HCT116 (cell line): ENCODE data around the gene HSPA12B. TPM values are rescaled to one million over a fixed set of nuclear protein-coding genes. Genes with fewer than 3 reads are reported as not detected.

ENCODE experiments used
- ATAC-seq: fragments of 200-7000 bp; cut with Tn5 transposase; 2 replicates; pipeline ENCODE4 v1.9.1; 2020; ENCODE audit warnings: mild to moderate bottlenecking, moderate library complexity
- BruUV-seq: library from RNA; stranded (reverse); fragments of 400-500 nt; replicated peaks from 2 replicates; lab custom pipeline; 2021; lab: Mats Ljungman, UMichigan
- CTCF ChIA-PET: fragments of 300-600 bp; sonication (Branson Sonifier 250); formaldehyde crosslinking; loops from one replicate; lab custom pipeline; 2021; ENCODE audit warnings: antibody characterized with exemption; lab: Charles Lee
- POLR2A ChIA-PET: fragments of 300-600, 350-600 bp; sonication (Branson Sonifier 250); formaldehyde crosslinking; loops from one replicate; lab custom pipeline; 2021; ENCODE audit warnings: antibody characterized with exemption; lab: Charles Lee
- RAD21 ChIA-PET, 2 experiments: fragments of 300-600 bp; sonication (Branson Sonifier 250); formaldehyde crosslinking; loops; one replicate each; lab custom pipeline; 2023; ENCODE audit warnings: low total read pairs in 2 of 2; ENCODE audit not compliant: uncharacterized antibody in 2 of 2, unreplicated experiment in 2 of 2, low non-redundant PET in 1 of 2; lab: Charles Lee
- DNase-seq: peaks from one replicate; pipeline ENCODE4 v3.0.0-alpha.2; 2010; ENCODE audit warnings: low read depth, low spot score
- H2AFZ ChIP-seq: fragments of 200-600 bp; shearing (Covaris generic), sonication (generic); 2 replicates; pipeline ENCODE4 v1.6.1; 2017; ENCODE audit warnings: low read depth, mixed run types, mixed read lengths, antibody characterized with exemption, low read length; ENCODE audit not compliant: poor library complexity, severe bottlenecking
- H3K27ac ChIP-seq: 2 replicates; pipeline ENCODE4 v1.5.1; 2012; ENCODE audit warnings: low read depth, low read length
- H3K27me3 ChIP-seq: fragments of 200-600 bp; sonication (generic); 2 replicates; pipeline ENCODE4 v1.6.1; 2016; ENCODE audit warnings: mixed run types, low read length, mixed read lengths; ENCODE audit not compliant: insufficient read depth
- H3K36me3 ChIP-seq, 2 experiments: fragments of 200-500 bp in 1 of 2; fragments of 200-600 bp in 1 of 2; sonication (Bioruptor generic) in 1 of 2; sonication (generic) in 1 of 2; 2 replicates each; pipeline versions ENCODE4 v1.5.1 to v1.6.1; 2014 to 2016; ENCODE audit warnings: low read length in 2 of 2, inconsistent platforms in 1 of 2, mixed read lengths in 1 of 2, mixed run types in 1 of 2; ENCODE audit not compliant: insufficient read depth in 2 of 2, control insufficient read depth in 1 of 2
- H3K4me1 ChIP-seq, 2 experiments: fragments of 200-600 bp in 1 of 2; sonication (generic) in 1 of 2; 2 replicates each; pipeline versions ENCODE4 v1.5.1 to v1.6.1; 2012 to 2017; ENCODE audit warnings: low read length in 2 of 2, inconsistent platforms in 1 of 2, mild to moderate bottlenecking in 1 of 2, mixed read lengths in 1 of 2, mixed run types in 1 of 2, moderate library complexity in 1 of 2; ENCODE audit not compliant: insufficient read depth in 2 of 2, control insufficient read depth in 1 of 2
- H3K4me2 ChIP-seq: fragments of 200-600 bp; sonication (generic); 2 replicates; pipeline ENCODE4 v1.6.1; 2017; ENCODE audit warnings: mixed run types, low read length, mixed read lengths
- H3K4me3 ChIP-seq, 2 experiments: fragments of 200-600 bp in 1 of 2; sonication (generic) in 1 of 2; replicated peaks in 1 of 2; 2 replicates each; pipeline ENCODE4 v1.5.1; 2011 to 2016; ENCODE audit warnings: low read length in 2 of 2, control low read depth in 1 of 2, low read depth in 1 of 2, mild to moderate bottlenecking in 1 of 2, mixed read lengths in 1 of 2, mixed run types in 1 of 2
- H3K79me2 ChIP-seq: fragments of 200-600 bp; sonication (generic); 2 replicates; pipeline ENCODE4 v1.6.1; 2017; ENCODE audit warnings: mild to moderate bottlenecking, mixed run types, low read length, moderate library complexity, mixed read lengths; ENCODE audit not compliant: insufficient read depth
- H3K9ac ChIP-seq: fragments of 200-600 bp; sonication (generic); 2 replicates; pipeline ENCODE4 v1.6.1; 2016; ENCODE audit warnings: low read length, mixed read lengths
- H3K9me2 ChIP-seq: fragments of 200-600 bp; sonication (generic), shearing (Covaris generic); 2 replicates; pipeline ENCODE4 v1.6.1; 2017; ENCODE audit warnings: mixed run types, mild to moderate bottlenecking, moderate library complexity; ENCODE audit not compliant: insufficient read depth
- H3K9me3 ChIP-seq, 2 experiments: fragments of 200-500 bp in 1 of 2; fragments of 200-600 bp in 1 of 2; sonication (Bioruptor generic) in 1 of 2; sonication (generic) in 1 of 2; 2 replicates each; pipeline ENCODE4 v1.6.1; 2014 to 2017; ENCODE audit warnings: low read length in 2 of 2, mixed read lengths in 2 of 2, inconsistent platforms in 1 of 2, low read depth in 1 of 2, mild to moderate bottlenecking in 1 of 2, mixed run types in 1 of 2, moderate library complexity in 1 of 2; ENCODE audit not compliant: control insufficient read depth in 1 of 2, insufficient read depth in 1 of 2
- H4K20me1 ChIP-seq: fragments of 200-600 bp; sonication (generic), shearing (Covaris generic); 2 replicates; pipeline ENCODE4 v1.6.1; 2017; ENCODE audit warnings: mixed run types, mild to moderate bottlenecking, moderate library complexity; ENCODE audit not compliant: insufficient read depth
- ATF3 ChIP-seq: IDR thresholded peaks from 2 replicates; pipeline ENCODE4 v1.6.1; 2012
- CEBPB ChIP-seq: IDR thresholded peaks from 2 replicates; pipeline ENCODE4 v1.6.1; 2012; ENCODE audit warnings: low read depth
- CTCF ChIP-seq, 3 experiments: fragments of 200-600 bp in 1 of 3; sonication (generic) in 1 of 3; IDR thresholded peaks in 2 of 3; conservative IDR thresholded peaks in 1 of 3; 2 replicates each; pipeline ENCODE4 v1.5.1; 2012 to 2017; ENCODE audit warnings: low read depth in 2 of 3, low read length in 2 of 3, antibody characterized with exemption in 1 of 3, borderline replicate concordance in 1 of 3, control low read depth in 1 of 3, mild to moderate bottlenecking in 1 of 3, mixed read lengths in 1 of 3, mixed run types in 1 of 3, moderate library complexity in 1 of 3; ENCODE audit not compliant: insufficient read depth in 1 of 3
- EZH2 ChIP-seq: fragments of 200-600 bp; sonication (generic); IDR thresholded peaks from 2 replicates; pipeline ENCODE4 v1.6.1; 2017; ENCODE audit warnings: antibody characterized with exemption, mixed run types
- EZH2phosphoT487 ChIP-seq: fragments of 200-600 bp; IDR thresholded peaks from 2 replicates; pipeline ENCODE4 v1.6.1; 2018; ENCODE audit warnings: antibody characterized with exemption, borderline replicate concordance
- JUND ChIP-seq: IDR thresholded peaks from 2 replicates; pipeline ENCODE4 v1.6.1; 2012
- MAX ChIP-seq: IDR thresholded peaks from 2 replicates; pipeline ENCODE4 v1.6.1; 2012
- POLR2A ChIP-seq: IDR thresholded peaks from 2 replicates; pipeline ENCODE4 v1.7.0; 2011; ENCODE audit warnings: borderline replicate concordance; ENCODE audit not compliant: insufficient read depth, insufficient read length; ENCODE audit errors: extremely low read depth
- POLR2AphosphoS5 ChIP-seq: IDR thresholded peaks from 2 replicates; pipeline ENCODE4 v1.6.1; 2011; ENCODE audit warnings: mild to moderate bottlenecking, low read depth, low read length, moderate library complexity
- REST ChIP-seq: IDR thresholded peaks from 2 replicates; pipeline ENCODE4 v1.6.1; 2012; ENCODE audit warnings: low read depth
- SIN3A ChIP-seq: IDR thresholded peaks from 2 replicates; pipeline ENCODE4 v1.6.1; 2012; ENCODE audit warnings: low read depth
- SP1 ChIP-seq: IDR thresholded peaks from 2 replicates; pipeline ENCODE4 v1.6.1; 2012; ENCODE audit warnings: low read depth
- SRF ChIP-seq: IDR thresholded peaks from 2 replicates; pipeline ENCODE4 v1.6.1; 2012; ENCODE audit warnings: low read depth
- TCF7L2 ChIP-seq: IDR thresholded peaks from 2 replicates; pipeline ENCODE4 v1.7.0; 2011; ENCODE audit warnings: borderline replicate concordance, inconsistent platforms; ENCODE audit not compliant: insufficient read depth, insufficient read length; ENCODE audit errors: extremely low read depth
- YY1 ChIP-seq: IDR thresholded peaks from 2 replicates; pipeline ENCODE4 v1.6.1; 2011; ENCODE audit warnings: low read length, low read depth, moderate library complexity, mild to moderate bottlenecking; ENCODE audit not compliant: insufficient replicate concordance; ENCODE audit errors: extremely low read depth
- ZBTB33 ChIP-seq: IDR thresholded peaks from 2 replicates; pipeline ENCODE4 v1.6.1; 2011; ENCODE audit warnings: mild to moderate bottlenecking, low read length, moderate library complexity; ENCODE audit not compliant: insufficient replicate concordance; ENCODE audit errors: extremely low read depth
- ZFX ChIP-seq: fragments of 450-650 bp; IDR thresholded peaks from 2 replicates; pipeline ENCODE4 v1.6.1; 2017
- intact Hi-C: fragments of 100-400 bp; cut with micrococcal nuclease; formaldehyde crosslinking; loops from 2 replicates; pipeline ENCODE4 v1.10.0; 2022
- total RNA-seq: library from RNA; stranded (reverse); gene quantifications from one replicate; pipeline ENCODE4 v1.2.1, GENCODE V29; 2021; ENCODE audit not compliant: unreplicated experiment

HSPA12B gene
- total RNA-seq, 1 experiment from 2014 or later: not detected

GRCh38 chr20:3759884-3760283 lies 27.4 kb downstream of the HSPA12B start (continued):
- TF ChIP-seq REST: no peak
- TF ChIP-seq CEBPB: no peak
- no peak for TF ChIP-seq ZBTB33
- TF ChIP-seq SP1: no peak
- no peak for TF ChIP-seq POLR2A
- TF ChIP-seq EZH2: no peak

- Histone ChIP-seq H3K36me3 (peaks cover 3 to 31% of the 10 kb centered on the region in 2 experiments; a peak in 2 of 4 replicates), H3K27ac (no peak overlapping the region), H3K27me3 (no peaks in the 10 kb centered on the region), H3K9me3 (no peaks in the 10 kb centered on the region), H2AFZ (no peak overlapping the region), H4K20me1 (no peaks in the 10 kb centered on the region), H3K79me2 (peaks cover 43% of the 10 kb centered on the region), H3K9me2 (no peaks in the 10 kb centered on the region), H3K9ac (no peak overlapping the region), H3K4me3 (no peak overlapping the region), H3K4me1 (no peaks in the 10 kb centered on the region; a peak in 1 of 4 replicates), H3K4me2 (no peak overlapping the region)
- RAD21 ChIA-PET: no interaction called here
- POLR2A ChIA-PET: no interaction called here
- DNase-seq (no peak), ATAC-seq (no peak)
- CTCF ChIA-PET: interaction anchor here (0.8 to 1.5 kb wide), 2 partner anchors 13 to 84 kb away, joined by 3 read pairs; no protein-coding TSS in a partner anchor
- no TSS peak for BruUV-seq
- intact Hi-C loops: no loop called here
- TF ChIP-seq SP1: no peak
- no peak for TF ChIP-seq SIN3A
- TF ChIP-seq SRF: no peak
- TF ChIP-seq MAX: no peak
- no peak for TF ChIP-seq EZH2phosphoT487
- no peak for TF ChIP-seq POLR2AphosphoS5
- TF ChIP-seq ZFX: no peak
- no peak for TF ChIP-seq ATF3
- TF ChIP-seq CTCF (IDR thresholded peaks at IDR 0.05 in 2 of 3, conservative IDR thresholded peaks at IDR 0.05 in 1 of 3; ENCODE audit: borderline replicate concordance in 1 of 3, insufficient read depth in 1 of 3, low read depth in 2 of 3, low read length in 2 of 3): no peak
- TF ChIP-seq TCF7L2: no peak
- TF ChIP-seq POLR2A: no peak
- no peak for TF ChIP-seq YY1
- TF ChIP-seq JUND: no peak
Observed at GRCh38 chr20:3760655-3761348, 28.3 kb downstream of the HSPA12B start.
